ENCODE results near the gene ABCC4. TPM values are rescaled to one million over a fixed set of nuclear protein-coding genes. Genes with fewer than 3 reads are reported as not detected.
A peak's percentile ranks its signal among the peaks of the same experiment; 100 is the strongest.

ABCC4 gene
- total and polyA plus RNA-seq, 10 donors = 1.4 to 21.0 (median 13.3) TPM

DNA sequence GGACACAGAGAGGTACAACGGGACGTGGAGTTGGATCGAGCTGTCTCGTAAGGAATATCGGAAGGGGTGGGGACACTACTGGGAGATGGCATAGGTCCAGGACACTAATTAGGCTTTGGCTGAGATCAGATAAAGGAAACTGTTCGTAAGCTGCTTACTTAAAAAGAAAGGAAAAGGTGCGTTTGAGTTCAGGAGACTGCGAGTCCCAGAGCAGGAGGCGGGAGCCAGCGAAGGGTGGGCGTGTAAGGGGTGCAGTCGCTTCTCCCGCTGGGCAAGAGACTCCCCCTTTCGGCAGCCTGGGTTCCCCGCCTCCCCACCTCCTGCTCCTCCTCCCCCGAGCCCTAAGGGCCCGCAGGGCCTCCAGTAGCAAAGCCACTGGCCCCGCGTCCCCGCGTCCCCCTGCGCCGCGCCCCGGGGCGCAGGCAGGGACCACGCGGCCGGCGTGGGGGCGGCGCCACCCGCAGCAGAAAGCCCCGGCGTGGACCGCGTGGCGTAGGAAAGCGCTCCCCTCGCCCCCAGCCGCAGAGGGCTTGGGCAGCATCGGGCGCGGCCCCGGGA, 547 bp downstream of the ABCC4 start:
- Histone ChIP-seq H3K9me3 (no peaks in the 10 kb centered on the region), H3K27ac (peak overlapping the region in 7 of 8 donors; percentile 6 to 79 (median 70)), H3K36me3 (no peaks in the 10 kb centered on the region), H3K4me1 (peaks cover 0 to 54% (median 20%) of the 10 kb centered on the region in 6 donors), H3K4me3 (peak overlapping the region; percentile 65 to 91 (median 86)), H3K27me3 (replicated peaks in 1 of 7) (peaks cover 0 to 21% (median 3%) of the 10 kb centered on the region in 7 donors)
- DNase-seq = peak; percentile 85
- intact Hi-C loops (cut with DNase I; ENCODE audit: low total_unique reads) = no loop called here
- WGBS, 5 donors = 2 to 4% (median 2%) methylated on average over 13 to 45 of the region's 45 CpGs
- TF ChIP-seq POLR2AphosphoS5 (IDR thresholded peaks at IDR 0.05) = no peak
- TF ChIP-seq, protein P1, sequence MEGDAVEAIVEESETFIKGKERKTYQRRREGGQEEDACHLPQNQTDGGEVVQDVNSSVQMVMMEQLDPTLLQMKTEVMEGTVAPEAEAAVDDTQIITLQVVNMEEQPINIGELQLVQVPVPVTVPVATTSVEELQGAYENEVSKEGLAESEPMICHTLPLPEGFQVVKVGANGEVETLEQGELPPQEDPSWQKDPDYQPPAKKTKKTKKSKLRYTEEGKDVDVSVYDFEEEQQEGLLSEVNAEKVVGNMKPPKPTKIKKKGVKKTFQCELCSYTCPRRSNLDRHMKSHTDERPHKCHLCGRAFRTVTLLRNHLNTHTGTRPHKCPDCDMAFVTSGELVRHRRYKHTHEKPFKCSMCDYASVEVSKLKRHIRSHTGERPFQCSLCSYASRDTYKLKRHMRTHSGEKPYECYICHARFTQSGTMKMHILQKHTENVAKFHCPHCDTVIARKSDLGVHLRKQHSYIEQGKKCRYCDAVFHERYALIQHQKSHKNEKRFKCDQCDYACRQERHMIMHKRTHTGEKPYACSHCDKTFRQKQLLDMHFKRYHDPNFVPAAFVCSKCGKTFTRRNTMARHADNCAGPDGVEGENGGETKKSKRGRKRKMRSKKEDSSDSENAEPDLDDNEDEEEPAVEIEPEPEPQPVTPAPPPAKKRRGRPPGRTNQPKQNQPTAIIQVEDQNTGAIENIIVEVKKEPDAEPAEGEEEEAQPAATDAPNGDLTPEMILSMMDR (IDR thresholded peaks at IDR 0.05 in 8 of 11, conservative IDR thresholded peaks at IDR 0.05 in 3 of 11) = peak in 3 of 11 experiments; percentile 13 to 36 (median 26)
- TF ChIP-seq POLR2A (IDR thresholded peaks at IDR 0.05) = no peak

DNA sequence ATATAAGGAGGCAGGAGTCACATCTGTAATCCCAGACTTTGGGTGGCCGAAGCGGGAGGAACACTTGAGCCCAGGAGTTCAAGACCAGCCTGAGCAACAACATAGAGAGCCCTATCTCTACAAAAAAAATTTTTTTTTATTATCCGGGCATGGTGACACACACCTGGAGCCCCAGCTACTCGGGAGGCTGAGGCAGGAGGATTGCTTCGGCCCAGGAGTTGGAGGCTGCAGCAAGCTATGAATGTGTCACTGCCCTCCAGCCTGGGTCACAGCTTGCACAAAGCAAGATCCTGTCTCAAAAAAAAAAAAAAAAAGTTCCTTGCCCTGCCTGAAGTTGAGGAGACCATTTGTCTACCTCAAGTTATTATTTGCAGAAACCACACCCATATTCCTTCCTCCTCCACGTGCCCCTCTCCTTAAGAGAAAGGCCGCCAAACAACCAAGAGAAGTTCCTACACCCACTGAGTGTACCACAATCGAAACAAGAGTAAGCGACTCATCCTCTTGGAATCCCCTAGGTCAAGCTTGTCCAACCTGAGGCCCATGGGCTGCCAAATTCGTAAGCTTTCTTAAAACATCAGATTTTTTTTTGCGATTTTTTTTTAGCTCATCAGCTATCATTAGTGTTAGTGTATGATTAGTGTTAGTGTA, 2.2 kb downstream of the ABCC4 start:
- H3K4me1 ChIP-seq = peaks cover 0 to 54% (median 20%) of the 10 kb centered on the region in 6 donors
- H3K27ac ChIP-seq = no peak overlapping the region
- intact Hi-C loops (cut with DNase I; ENCODE audit: low total_unique reads) = loop anchor here (10.0 kb wide), 2 partner anchors 86 to 104 kb away; no protein-coding TSS in a partner anchor
- peaks cover 0 to 21% (median 3%) of the 10 kb centered on the region in 7 donors for H3K27me3 ChIP-seq (replicated peaks in 1 of 7)
- H3K36me3 ChIP-seq = no peaks in the 10 kb centered on the region
- no peaks in the 10 kb centered on the region for H3K9me3 ChIP-seq
- no peak overlapping the region for H3K4me3 ChIP-seq
- TF ChIP-seq POLR2A (IDR thresholded peaks at IDR 0.05) = no peak
- TF ChIP-seq POLR2AphosphoS5 (IDR thresholded peaks at IDR 0.05) = no peak
- TF ChIP-seq, protein P1 (IDR thresholded peaks at IDR 0.05 in 8 of 11, conservative IDR thresholded peaks at IDR 0.05 in 3 of 11) = no peak
- 82 to 85% (median 85%) methylated on average over 11 of the region's 11 CpGs for WGBS, 5 donors
- no peak for DNase-seq

GRCh38 chr13:95298169-95298965, 2.9 kb downstream of the ABCC4 start:
- Histone ChIP-seq H3K4me1 (peaks cover 0 to 54% (median 20%) of the 10 kb centered on the region in 6 donors), H3K4me3 (no peak overlapping the region), H3K27me3 (replicated peaks in 1 of 7) (peaks cover 0 to 21% (median 3%) of the 10 kb centered on the region in 7 donors), H3K36me3 (no peaks in the 10 kb centered on the region), H3K9me3 (no peaks in the 10 kb centered on the region), H3K27ac (no peak overlapping the region)
- intact Hi-C loops (cut with DNase I; ENCODE audit: low total_unique reads) = loop anchor here (10.0 kb wide), 2 partner anchors 86 to 104 kb away; no protein-coding TSS in a partner anchor
- no peak for TF ChIP-seq POLR2AphosphoS5 (IDR thresholded peaks at IDR 0.05)
- no peak for TF ChIP-seq POLR2A (IDR thresholded peaks at IDR 0.05)
- TF ChIP-seq, protein P1 (IDR thresholded peaks at IDR 0.05 in 8 of 11, conservative IDR thresholded peaks at IDR 0.05 in 3 of 11) = no peak
- 91 to 96% (median 92%) methylated on average over 7 to 8 of the region's 8 CpGs for WGBS, 5 donors
- DNase-seq = no peak

Measured in spleen (tissue), 11 donors.